WTC11 (cell line): ENCODE measurements around the gene IP6K3. TPM values are rescaled to one million over a fixed set of nuclear protein-coding genes. Genes with fewer than 3 reads are reported as not detected.

Source experiments
- ATAC-seq: fragments of 200-7000 bp; cut with Tn5 transposase; 2 replicates; pipeline ENCODE4 v1.10.0; 2021; ENCODE audit warnings: mild to moderate bottlenecking, moderate library complexity
- CTCF ChIA-PET: fragments of 300-600 bp; sonication (Branson Sonifier 250); formaldehyde crosslinking; loops from one replicate; lab custom pipeline; 2021; ENCODE audit warnings: antibody characterized with exemption; lab: Charles Lee
- POLR2A ChIA-PET: fragments of 350-600 bp; sonication (Branson Sonifier 250); formaldehyde crosslinking; loops from one replicate; lab custom pipeline; 2021; ENCODE audit warnings: antibody characterized with exemption; lab: Charles Lee
- DNase-seq: peaks from one replicate; pipeline ENCODE4 v3.0.0; 2021; ENCODE audit warnings: low spot score
- H3K27ac Mint-ChIP-seq: 2 replicates; pipeline ENCODE4 v1.8.0; 2021; ENCODE audit warnings: mixed read lengths
- H3K27me3 Mint-ChIP-seq: 2 replicates; pipeline ENCODE4 v1.8.0; 2021; ENCODE audit warnings: low read depth, mild to moderate bottlenecking, moderate library complexity, mixed read lengths
- H3K36me3 Mint-ChIP-seq: 2 replicates; pipeline ENCODE4 v1.8.0; 2021; ENCODE audit warnings: mixed read lengths
- H3K4me1 Mint-ChIP-seq: 2 replicates; pipeline ENCODE4 v1.8.0; 2022; ENCODE audit warnings: mixed read lengths
- H3K4me3 Mint-ChIP-seq: 2 replicates; pipeline ENCODE4 v1.8.0; 2021; ENCODE audit warnings: mild to moderate bottlenecking, moderate library complexity, mixed read lengths
- H3K9me3 Mint-ChIP-seq: 2 replicates; pipeline ENCODE4 v1.8.0; 2021; ENCODE audit warnings: mixed read lengths
- GRHL2 ChIP-seq: fragments of 250-450 bp; sonication (Bioruptor Pico); IDR thresholded peaks from 2 replicates; pipeline ENCODE4 v1.8.0; 2022; ENCODE audit warnings: mild to moderate bottlenecking, moderate library complexity; ENCODE audit not compliant: insufficient replicate concordance, severe bottlenecking
- NR1H2 ChIP-seq: sonication (generic); formaldehyde crosslinking; IDR thresholded peaks from 2 replicates; pipeline ENCODE4 v1.9.0; 2021; ENCODE audit warnings: mild to moderate bottlenecking, moderate library complexity, missing genetic modification reagents
- SOX15 ChIP-seq: fragments of 250-450 bp; sonication (Bioruptor Pico); IDR thresholded peaks from 2 replicates; pipeline ENCODE4 v1.9.0; 2021; ENCODE audit warnings: mild to moderate bottlenecking
- ZNF138 ChIP-seq: sonication (generic); formaldehyde crosslinking; conservative IDR thresholded peaks from 2 replicates; pipeline ENCODE4 v1.8.1; 2022; ENCODE audit warnings: mild to moderate bottlenecking, moderate library complexity, missing genetic modification reagents
- ZNF232 ChIP-seq: sonication (generic); formaldehyde crosslinking; IDR thresholded peaks from 2 replicates; pipeline ENCODE4 v1.8.0; 2022; ENCODE audit warnings: mild to moderate bottlenecking, missing genetic modification reagents
- ZNF317 ChIP-seq: sonication (generic); formaldehyde crosslinking; IDR thresholded peaks from 2 replicates; pipeline ENCODE4 v1.8.1; 2023; ENCODE audit warnings: low read depth, mild to moderate bottlenecking, moderate library complexity, missing genetic modification reagents, borderline replicate concordance
- total RNA-seq: library from RNA; stranded (reverse); gene quantifications from 3 replicates; pipeline ENCODE4 v1.2.3, GENCODE V29; 2021
- TF ChIP-seq, protein P1 (sequence below): sonication (generic); formaldehyde crosslinking; IDR thresholded peaks from 2 replicates; pipeline ENCODE4 v1.8.1; 2023; ENCODE audit warnings: mild to moderate bottlenecking, missing genetic modification reagents, moderate library complexity
- TF ChIP-seq, protein P2 (sequence below): fragments of 250-450 bp; sonication (Bioruptor Pico); IDR thresholded peaks from 2 replicates; pipeline ENCODE4 v1.9.0; 2021; ENCODE audit warnings: mild to moderate bottlenecking, borderline replicate concordance
- TF ChIP-seq, protein P3 (sequence below): sonication (generic); formaldehyde crosslinking; IDR thresholded peaks from 2 replicates; pipeline ENCODE4 v1.8.1; 2022; ENCODE audit warnings: low read depth, missing genetic modification reagents, borderline replicate concordance
- TF ChIP-seq, protein P4 (sequence below): sonication (generic); formaldehyde crosslinking; IDR thresholded peaks from 2 replicates; pipeline ENCODE4 v1.8.1; 2023; ENCODE audit warnings: mild to moderate bottlenecking, missing genetic modification reagents, moderate library complexity

IP6K3 gene
- total RNA-seq, 1 experiment from 2014 or later = 1.1 TPM

DNA sequence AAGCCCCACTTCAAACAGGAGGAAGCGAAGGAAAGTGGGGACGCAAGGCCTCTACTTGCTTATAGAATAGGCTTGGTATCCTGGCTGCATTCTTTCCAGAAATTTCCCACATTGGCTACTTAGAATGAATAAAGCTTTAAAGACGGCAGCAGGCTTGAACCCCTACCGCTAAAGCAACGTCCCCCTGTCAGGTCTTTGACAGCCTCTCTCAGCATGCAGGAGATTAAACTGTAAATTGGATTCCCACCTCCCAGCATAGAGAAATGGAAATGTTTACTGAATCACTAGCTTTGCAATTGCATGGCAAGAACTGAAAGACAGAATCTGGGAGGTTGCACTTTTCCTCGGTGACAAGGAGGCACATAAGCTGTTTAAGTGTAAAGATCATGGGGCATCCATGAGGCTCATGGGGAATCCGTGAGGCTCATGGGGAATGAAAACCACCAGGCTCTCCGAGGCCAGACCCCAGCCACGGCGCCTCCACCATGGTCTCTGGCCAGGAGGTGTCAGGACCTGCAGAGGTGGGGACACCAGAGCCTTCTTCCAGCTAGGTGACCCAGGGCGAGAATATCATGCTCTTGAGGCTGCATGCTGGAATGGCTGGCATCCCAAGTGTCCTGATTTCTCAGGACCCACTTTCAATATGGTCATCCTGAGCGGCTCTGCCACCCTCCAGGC is 31.9 kb upstream of the IP6K3 start:
- Mint-ChIP-seq H3K4me1 (peaks cover 47% of the 10 kb centered on the region), H3K4me3 (no peak overlapping the region), H3K9me3 (no peaks in the 10 kb centered on the region), H3K36me3 (peaks cover 70% of the 10 kb centered on the region), H3K27me3 (no peaks in the 10 kb centered on the region), H3K27ac (no peak overlapping the region; the same call in 1 of the 2 replicates)
- no peak for DNase-seq
- CTCF ChIA-PET = interaction anchor here (0.6 to 5.4 kb wide), 18 partner anchors 9 to 418 kb away, joined by 3 to 86 read pairs (median 4); partner anchors contain the start of gene IP6K3
- ATAC-seq = no peak
- POLR2A ChIA-PET = interaction anchor here (0.6 to 1.2 kb wide), 3 partner anchors 9 to 249 kb away, joined by 3 to 4 read pairs (median 3); no protein-coding TSS in a partner anchor
- no peak for TF ChIP-seq GRHL2 (CRISPR knock-in tag)

DNA sequence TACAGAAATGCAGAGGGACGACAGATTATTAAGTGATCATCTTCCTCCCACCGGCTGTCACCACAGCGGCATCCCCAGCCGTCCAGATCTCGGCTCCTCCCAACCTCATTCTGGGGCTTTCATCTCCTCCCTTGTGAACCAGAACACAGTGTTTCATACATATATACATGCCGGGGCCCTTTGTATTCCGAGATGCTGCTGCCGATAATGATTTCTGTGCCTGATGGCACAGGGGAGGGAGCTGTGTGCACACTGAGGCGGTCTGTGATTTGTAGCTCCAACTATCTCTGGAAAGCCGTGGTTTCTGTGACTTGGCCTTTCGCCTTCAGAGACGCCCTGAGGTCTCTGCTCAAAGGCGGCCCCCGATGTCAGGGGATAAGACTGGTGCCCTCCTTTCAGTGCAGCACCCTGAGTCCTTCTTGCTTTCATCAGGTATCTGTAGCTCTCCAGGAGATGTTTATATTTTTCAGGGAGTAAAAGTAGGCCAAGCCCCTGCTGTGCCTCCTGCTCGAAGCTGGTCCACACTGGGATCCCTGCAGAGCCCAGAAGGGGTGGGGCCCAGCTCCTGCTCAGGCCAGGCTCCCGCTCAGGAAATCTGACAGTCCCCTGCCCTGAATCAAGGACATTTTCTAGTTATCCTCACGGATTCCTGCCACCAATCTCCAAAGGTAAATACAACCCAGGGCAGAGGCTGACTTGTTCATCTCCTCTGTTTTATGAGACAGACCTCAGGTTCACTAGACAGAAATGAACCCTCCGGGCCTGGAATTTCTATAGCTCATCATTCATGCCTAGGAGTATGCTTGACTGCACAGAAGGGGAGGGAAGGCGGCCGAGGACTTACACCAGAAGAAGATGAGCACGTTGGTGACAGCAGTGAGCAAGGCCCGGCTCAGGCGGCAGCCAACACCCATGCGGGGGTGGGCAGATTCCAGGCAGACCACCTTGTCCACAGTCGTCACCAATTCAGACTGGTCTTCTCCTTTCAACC is 31.0 kb upstream of the IP6K3 start:
- CTCF ChIA-PET = interaction anchor here (1.2 to 5.4 kb wide), 7 partner anchors 8 to 419 kb away, joined by 3 to 86 read pairs (median 3); no protein-coding TSS in a partner anchor

More for the DNA sequence above, 31.0 kb upstream of the IP6K3 start:
- ATAC-seq (no peak), DNase-seq (no peak)
- Mint-ChIP-seq H3K4me3 (no peak overlapping the region), H3K27me3 (no peaks in the 10 kb centered on the region), H3K27ac (no peak overlapping the region; the same call in 1 of the 2 replicates), H3K4me1 (peaks cover 49% of the 10 kb centered on the region), H3K36me3 (peaks cover 69% of the 10 kb centered on the region), H3K9me3 (no peaks in the 10 kb centered on the region)
- TF ChIP-seq ZNF138 (CRISPR knock-in tag) (no peak), ZNF317 (CRISPR knock-in tag) (no peak), ZNF232 (no peak), SOX15 (CRISPR knock-in tag) (no peak), NR1H2 (CRISPR knock-in tag) (no peak)
- TF ChIP-seq, protein P1, sequence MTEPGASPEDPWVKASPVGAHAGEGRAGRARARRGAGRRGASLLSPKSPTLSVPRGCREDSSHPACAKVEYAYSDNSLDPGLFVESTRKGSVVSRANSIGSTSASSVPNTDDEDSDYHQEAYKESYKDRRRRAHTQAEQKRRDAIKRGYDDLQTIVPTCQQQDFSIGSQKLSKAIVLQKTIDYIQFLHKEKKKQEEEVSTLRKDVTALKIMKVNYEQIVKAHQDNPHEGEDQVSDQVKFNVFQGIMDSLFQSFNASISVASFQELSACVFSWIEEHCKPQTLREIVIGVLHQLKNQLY = no peak
- TF ChIP-seq, protein P2, sequence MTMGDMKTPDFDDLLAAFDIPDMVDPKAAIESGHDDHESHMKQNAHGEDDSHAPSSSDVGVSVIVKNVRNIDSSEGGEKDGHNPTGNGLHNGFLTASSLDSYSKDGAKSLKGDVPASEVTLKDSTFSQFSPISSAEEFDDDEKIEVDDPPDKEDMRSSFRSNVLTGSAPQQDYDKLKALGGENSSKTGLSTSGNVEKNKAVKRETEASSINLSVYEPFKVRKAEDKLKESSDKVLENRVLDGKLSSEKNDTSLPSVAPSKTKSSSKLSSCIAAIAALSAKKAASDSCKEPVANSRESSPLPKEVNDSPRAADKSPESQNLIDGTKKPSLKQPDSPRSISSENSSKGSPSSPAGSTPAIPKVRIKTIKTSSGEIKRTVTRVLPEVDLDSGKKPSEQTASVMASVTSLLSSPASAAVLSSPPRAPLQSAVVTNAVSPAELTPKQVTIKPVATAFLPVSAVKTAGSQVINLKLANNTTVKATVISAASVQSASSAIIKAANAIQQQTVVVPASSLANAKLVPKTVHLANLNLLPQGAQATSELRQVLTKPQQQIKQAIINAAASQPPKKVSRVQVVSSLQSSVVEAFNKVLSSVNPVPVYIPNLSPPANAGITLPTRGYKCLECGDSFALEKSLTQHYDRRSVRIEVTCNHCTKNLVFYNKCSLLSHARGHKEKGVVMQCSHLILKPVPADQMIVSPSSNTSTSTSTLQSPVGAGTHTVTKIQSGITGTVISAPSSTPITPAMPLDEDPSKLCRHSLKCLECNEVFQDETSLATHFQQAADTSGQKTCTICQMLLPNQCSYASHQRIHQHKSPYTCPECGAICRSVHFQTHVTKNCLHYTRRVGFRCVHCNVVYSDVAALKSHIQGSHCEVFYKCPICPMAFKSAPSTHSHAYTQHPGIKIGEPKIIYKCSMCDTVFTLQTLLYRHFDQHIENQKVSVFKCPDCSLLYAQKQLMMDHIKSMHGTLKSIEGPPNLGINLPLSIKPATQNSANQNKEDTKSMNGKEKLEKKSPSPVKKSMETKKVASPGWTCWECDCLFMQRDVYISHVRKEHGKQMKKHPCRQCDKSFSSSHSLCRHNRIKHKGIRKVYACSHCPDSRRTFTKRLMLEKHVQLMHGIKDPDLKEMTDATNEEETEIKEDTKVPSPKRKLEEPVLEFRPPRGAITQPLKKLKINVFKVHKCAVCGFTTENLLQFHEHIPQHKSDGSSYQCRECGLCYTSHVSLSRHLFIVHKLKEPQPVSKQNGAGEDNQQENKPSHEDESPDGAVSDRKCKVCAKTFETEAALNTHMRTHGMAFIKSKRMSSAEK = no peak
- TF ChIP-seq, protein P3, sequence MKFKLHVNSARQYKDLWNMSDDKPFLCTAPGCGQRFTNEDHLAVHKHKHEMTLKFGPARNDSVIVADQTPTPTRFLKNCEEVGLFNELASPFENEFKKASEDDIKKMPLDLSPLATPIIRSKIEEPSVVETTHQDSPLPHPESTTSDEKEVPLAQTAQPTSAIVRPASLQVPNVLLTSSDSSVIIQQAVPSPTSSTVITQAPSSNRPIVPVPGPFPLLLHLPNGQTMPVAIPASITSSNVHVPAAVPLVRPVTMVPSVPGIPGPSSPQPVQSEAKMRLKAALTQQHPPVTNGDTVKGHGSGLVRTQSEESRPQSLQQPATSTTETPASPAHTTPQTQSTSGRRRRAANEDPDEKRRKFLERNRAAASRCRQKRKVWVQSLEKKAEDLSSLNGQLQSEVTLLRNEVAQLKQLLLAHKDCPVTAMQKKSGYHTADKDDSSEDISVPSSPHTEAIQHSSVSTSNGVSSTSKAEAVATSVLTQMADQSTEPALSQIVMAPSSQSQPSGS (CRISPR knock-in tag) = no peak
- TF ChIP-seq, protein P4, sequence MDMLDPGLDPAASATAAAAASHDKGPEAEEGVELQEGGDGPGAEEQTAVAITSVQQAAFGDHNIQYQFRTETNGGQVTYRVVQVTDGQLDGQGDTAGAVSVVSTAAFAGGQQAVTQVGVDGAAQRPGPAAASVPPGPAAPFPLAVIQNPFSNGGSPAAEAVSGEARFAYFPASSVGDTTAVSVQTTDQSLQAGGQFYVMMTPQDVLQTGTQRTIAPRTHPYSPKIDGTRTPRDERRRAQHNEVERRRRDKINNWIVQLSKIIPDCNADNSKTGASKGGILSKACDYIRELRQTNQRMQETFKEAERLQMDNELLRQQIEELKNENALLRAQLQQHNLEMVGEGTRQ = no peak
- POLR2A ChIA-PET = interaction anchor here (1.2 kb wide), 1 partner anchor 10 kb away, joined by 4 read pairs; no protein-coding TSS in a partner anchor
